HG03521 (cell line): ENCODE data around the gene ELMOD2.
A peak's percentile ranks its signal among the peaks of the same experiment; 100 is the strongest.
"Not testable (repeated sequence)": the region's sequence is repeated elsewhere in the genome, so short reads cannot be mapped to it uniquely, and the experiment has no call there.

Experiments used
- ATAC-seq: cut with Tn5 transposase; IDR thresholded peaks from one replicate; pipeline ENCODE4 v1.9.1; 2021; ENCODE audit warnings: mild to moderate bottlenecking, moderate library complexity; ENCODE audit not compliant: unreplicated experiment

The ELMOD2 gene, protein sequence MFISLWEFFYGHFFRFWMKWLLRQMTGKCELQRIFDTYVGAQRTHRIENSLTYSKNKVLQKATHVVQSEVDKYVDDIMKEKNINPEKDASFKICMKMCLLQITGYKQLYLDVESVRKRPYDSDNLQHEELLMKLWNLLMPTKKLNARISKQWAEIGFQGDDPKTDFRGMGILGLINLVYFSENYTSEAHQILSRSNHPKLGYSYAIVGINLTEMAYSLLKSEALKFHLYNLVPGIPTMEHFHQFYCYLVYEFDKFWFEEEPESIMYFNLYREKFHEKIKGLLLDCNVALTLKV

DNA sequence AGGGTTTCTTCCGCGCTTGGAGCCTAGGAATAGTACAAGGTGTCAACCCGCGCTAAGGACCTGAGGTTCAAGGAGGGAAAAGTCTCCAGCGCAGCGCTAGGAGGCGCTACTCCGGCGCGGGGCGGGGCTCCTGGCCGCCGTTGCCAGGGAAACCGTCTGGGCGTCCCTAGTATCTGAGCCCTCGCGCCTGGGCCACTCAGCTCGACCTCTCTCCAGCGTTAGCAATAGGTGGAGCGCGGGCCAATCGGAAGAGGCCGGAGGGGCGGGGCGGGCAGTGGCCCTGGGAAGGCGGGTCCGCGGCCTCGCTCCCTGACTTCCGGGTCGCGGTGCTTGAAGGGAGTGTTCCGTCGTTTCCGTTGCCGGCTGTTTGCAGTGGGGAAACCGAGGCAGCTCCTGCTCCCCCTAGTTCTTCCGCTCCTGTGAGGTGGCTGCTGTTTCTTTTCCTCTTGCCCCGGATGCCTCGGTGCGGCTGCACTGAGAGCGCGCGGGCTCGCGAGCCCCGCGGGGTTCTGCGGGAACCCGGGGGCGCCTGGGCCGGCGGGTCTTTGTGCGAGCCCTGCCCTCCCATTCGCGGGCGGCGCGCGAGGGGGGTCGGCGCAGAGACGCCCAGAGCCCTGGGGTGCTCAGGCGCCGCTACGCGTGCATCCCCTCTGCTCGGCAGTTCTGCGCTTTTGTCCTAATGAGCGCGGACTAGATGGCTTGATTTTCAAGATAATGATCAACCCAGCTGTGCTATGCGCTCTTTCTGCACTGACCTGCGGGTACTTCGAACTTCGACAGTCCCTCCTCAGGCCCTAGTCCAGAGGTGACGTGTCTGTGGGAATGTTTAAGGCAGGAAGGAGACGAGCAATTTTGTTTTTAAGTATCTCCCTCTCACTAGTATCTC is at the start of gene ELMOD2:
Gene ELMOD2, plus strand, starts transcription at position 312 of the 886 bp plus-strand sequence. CDS start 1,261 bp downstream, outside the sequence.
- ATAC-seq, result peak; percentile 100

DNA sequence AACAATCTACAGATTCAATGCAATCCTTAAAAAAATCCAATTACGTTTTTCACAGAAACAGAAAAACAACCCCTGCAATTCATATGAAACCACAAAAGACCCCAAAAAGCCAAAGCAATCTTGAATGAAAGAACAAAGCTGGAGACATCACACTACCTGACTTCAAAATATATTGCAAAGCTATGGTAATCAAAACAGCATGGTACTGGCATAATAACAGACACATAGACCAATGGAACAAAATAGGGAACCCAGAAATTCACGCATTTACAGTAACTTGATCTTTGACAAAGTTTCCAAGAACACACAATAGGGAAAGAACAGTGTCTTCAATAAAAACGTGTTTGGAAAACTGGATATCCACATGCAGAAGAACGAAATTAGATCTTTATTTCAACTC is 40.5 kb upstream of the ELMOD2 start:
- no peak for ATAC-seq

DNA sequence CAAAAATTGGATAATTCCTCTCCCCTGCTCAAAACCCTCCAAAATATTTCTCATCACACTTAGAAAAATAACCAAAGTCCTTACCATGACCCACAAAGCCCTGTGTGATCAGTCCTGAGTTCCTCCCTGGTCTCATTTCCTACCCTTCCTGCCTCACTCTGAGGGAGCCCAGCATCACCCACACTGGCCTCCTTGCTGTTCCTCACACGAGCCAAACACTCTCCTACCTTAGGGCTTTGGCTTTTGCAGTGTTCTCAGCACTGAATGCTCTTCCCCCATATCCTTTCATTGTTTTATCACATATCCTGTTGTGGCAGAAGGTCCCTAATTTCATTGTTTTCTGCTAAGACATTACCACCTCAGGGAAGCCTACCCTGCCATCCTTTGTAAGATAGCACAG is 38.0 kb upstream of the ELMOD2 start:
- ATAC-seq, result no peak

DNA sequence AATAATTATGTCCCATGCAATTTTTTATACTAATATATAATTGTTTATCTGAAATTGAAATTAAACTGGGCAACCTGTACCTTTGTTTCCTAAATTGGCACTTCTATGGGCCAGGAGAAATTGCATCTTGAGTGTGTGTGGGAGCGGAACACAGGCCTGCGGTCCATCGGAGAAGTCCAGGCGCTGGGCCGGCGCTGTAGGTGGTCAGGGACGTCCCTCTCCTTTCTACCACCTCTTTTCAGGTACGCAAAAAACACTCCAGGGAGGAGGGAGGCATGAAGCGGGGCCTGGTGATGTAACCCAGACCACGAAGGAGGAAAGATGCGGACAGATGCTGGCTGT is 26.6 kb upstream of the ELMOD2 start:
- ATAC-seq, result no peak

GRCh38 chr4:140497747-140498636 is 26.0 kb upstream of the ELMOD2 start, which contains the start of gene MGAT4D:
MGAT4D (minus strand) TSS chr4:140498293; CDS start chr4:140498222, 71 bp downstream.
- ATAC-seq, result no peak

DNA sequence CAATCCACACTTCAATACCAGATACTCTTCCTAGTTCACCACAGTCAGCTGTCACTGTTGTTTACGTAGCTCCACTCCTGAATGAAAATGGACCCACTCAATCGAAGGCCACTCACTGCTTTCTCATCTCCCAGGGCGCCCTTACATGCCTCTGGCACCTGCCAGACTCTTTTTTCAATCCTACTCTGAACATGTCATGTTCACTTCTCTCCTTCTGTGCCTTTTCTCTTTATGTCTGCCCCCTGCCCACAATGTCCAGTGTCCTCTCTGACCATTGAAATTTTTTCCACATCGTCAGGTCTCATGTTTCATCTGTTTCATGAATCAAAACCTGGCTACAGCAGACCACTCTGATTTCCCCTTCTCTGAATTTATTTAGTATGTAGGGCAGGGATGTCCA is 24.6 kb upstream of the ELMOD2 start:
- ATAC-seq, result no peak

DNA sequence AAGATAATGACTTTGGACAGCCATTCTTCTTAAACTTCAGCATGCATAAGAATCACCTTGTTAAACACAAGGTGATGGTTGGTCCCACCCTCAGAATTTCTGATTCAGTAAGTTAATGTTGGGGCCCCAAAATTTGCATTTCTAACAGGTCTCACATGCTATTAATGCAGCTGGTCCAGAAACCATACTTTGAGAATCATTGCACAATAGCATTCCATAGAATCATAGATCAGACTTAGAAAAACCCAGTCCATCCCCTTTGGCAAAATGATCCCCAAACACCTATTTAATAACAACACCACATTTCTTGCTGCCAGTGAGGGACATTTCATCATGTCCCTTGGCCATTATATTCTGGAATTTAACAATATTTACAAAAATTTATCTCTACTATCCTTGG is 19.7 kb upstream of the ELMOD2 start:
- ATAC-seq, result no peak

DNA sequence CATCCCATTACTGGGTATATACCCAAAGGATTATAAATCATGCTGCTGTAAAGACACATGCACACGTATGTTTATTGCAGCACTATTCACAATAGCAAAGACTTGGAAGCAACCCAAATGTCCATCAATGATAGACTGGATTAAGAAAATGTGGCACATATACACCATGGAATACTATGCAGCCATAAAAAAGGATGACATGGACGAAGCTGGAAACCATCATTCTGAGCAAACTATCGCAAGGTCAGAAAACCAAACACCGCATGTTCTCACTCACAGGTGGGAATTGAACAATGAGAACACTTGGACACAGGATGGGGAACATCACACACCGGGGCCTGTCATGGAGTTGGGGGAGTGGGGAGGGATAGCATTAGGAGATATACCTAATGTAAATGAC is 10.2 kb upstream of the ELMOD2 start:
- ATAC-seq, result not testable (repeated sequence)

GRCh38 chr4:140515423-140515822 is 8.5 kb upstream of the ELMOD2 start:
- no peak for ATAC-seq

- ATAC-seq, result peak; percentile 4
Observed at GRCh38 chr4:140523370-140523856, 555 bp upstream of the ELMOD2 start.

- ATAC-seq, result no peak
Observed at GRCh38 chr4:140529434-140529833, 5.5 kb downstream of the ELMOD2 start.

GRCh38 chr4:140533951-140534480 is 10.0 kb downstream of the ELMOD2 start:
- ATAC-seq, result no peak

DNA sequence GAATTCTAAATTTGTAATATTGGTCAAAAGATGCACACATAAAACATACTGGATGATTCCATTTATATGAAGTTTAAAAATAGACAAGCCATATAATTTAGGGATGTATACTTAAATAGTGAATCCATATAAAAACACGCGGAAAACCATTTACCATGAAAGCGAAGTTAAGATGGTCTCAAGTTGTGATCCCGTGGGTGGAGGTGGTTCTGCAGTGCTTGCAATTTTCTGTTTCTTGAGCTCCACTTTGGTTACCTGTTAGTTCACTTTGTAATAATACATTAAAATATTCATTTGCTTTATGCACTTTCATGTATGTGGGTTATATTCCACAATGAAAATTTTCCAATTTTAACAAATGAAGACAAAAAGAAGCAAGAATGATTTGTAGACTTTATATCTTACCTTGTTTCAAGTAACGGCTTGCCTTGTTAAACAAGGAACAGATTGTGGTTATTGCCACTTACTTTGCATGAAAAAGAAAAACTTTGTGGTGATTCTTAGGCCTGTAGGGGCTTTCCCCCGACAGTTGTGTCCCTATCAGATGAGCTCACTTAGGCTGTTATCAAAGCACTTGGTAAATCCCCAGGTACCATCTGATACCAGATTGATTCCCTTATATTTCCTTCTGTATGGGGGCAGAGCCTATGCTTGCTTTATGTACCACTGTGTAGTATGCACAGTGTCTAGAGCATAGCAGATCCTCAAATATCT is 32.6 kb downstream of the ELMOD2 start:
- ATAC-seq, result peak; percentile 100

GRCh38 chr4:140557831-140558435 is 34.0 kb downstream of the ELMOD2 start:
- no peak for ATAC-seq

DNA sequence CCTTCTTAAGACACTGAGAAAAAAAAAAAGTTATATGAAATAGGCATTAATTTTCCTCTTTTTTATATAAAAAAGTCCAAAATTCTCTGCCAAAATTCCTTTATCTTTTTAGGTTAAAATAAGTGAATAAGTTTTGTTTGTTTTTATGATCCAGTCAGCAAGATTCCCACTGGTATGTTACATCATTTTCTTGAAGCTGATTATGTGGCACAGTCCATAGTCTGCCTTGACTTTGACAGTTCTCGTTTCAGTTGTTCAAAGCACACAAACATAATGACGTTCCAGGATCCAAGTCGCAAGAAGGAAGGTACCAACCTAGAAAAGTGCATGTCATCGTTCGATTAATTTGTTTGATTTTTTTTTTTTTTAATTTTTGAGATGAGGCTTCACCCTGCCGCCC is 35.7 kb downstream of the ELMOD2 start:
- no peak for ATAC-seq

DNA sequence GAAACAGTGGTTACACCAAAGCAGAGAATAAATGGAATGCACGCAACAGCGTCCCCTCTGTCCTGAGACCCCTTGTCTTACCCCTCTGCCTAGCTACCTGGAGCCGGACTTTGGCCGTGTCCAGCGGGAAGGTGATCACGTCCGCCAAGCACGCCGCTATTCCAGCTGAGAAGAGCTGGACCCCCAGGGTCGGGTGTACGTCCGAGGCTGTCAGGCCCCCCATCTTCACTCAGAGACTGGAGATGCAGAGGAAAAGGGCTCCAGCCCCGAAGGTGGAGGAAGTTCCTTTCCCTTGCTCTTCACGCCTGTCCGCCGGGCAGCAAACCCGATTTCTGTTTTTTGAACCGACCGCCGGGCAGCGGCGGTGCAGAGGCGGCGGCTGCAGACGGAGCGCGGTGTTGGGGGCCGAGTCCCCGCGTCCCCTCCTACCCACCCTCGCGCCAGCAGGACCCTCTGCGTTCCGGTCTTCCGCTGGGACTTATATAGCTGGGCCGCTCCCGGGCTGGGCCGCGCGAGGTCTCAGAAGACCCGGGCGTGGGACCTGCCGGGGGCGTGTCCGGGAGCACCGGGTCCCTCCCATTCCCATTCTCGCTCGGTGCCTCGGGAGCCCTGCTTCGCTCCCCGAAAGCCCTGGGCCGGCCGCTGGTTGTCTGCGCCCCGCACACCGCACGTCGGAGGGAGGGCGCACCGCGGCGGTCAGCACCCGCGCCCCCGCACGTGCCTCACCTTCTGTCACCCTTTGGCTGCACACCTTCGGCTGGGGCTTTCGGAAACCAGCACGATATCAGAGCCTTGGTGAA is 44.7 kb downstream of the ELMOD2 start, which contains the start of gene UCP1:
Gene UCP1, minus strand, starts transcription at position 455 of the 800 bp plus-strand sequence. Its CDS starts 232 bp downstream, at position 223.
- ATAC-seq, result no peak

- no peak for ATAC-seq
Observed at GRCh38 chr4:140569307-140569638, 45.3 kb downstream of the ELMOD2 start.

GRCh38 chr4:140571620-140572019 is 47.7 kb downstream of the ELMOD2 start:
- no peak for ATAC-seq

DNA sequence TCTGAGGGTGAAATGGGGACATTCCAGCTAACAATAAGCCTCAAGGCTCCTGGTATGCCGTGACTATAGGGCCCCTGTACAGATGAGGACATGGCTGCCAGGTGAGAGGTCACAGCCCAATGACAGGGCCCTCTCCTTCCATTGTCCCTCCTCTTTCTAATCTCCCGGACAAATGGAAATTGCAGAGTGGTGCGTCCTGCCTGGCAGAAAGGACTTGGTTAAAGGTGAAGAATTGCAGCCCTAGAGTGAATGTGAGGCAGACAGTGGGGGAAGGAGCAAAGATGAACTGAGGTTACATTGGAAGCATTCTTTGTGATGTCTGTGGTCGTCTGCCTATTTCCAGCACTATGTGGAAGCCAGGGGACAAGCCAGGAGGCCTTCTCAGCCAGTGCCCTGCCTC is 51.5 kb downstream of the ELMOD2 start:
- ATAC-seq, result no peak
